GM19324 (cell line): ENCODE data around the gene MRPL28.
"Not testable (repeated sequence)": the region's sequence is repeated elsewhere in the genome, so short reads cannot be mapped to it uniquely, and the experiment has no call there.

Source experiments
- ATAC-seq: cut with Tn5 transposase; IDR thresholded peaks from one replicate; pipeline ENCODE4 v1.9.1; 2021; ENCODE audit warnings: mild to moderate bottlenecking, moderate library complexity; ENCODE audit not compliant: unreplicated experiment, low FRiP score

The MRPL28 gene

DNA sequence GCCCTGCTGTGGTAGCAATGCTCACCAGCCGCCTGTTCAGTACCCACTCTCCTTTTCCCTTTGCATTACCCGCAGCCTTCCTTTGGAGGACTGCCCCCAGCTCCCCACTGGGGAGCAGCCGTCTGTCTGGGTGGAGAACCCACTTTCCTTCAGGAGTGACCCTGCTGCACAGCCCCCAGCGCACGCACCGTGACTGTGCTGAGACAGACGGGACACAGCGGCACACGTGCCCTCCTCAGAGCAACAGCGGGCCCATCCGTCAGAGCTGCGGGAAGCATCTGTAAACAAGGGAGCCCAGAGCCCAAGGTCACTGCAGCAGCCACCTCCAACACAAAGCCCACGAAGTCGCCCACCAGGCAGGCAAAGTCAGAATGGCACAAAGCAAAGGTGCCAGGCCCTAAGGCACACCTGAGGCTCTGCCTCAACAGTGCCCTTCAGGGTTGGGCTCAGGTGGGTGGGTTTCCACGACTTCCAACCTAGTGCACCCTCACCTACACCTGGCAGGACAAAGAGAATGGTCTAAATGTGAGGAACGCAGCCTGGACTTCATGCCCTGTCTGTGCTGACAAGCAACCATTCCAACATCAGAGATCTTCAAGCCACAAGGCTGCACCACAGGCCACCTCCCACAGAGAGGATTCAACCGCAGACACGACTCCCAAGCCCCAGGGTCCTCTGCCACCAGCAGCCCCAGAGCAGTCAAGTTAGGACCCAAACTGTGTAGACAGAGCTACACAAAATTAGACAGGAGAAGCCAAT lies 27.7 kb downstream of the MRPL28 start:
- ATAC-seq, result no peak

- not testable (repeated sequence) for ATAC-seq
Observed at GRCh38 chr16:341974-342336, 28.4 kb downstream of the MRPL28 start.

GRCh38 chr16:341095-341973 lies 29.0 kb downstream of the MRPL28 start:
- not testable (repeated sequence) for ATAC-seq

DNA sequence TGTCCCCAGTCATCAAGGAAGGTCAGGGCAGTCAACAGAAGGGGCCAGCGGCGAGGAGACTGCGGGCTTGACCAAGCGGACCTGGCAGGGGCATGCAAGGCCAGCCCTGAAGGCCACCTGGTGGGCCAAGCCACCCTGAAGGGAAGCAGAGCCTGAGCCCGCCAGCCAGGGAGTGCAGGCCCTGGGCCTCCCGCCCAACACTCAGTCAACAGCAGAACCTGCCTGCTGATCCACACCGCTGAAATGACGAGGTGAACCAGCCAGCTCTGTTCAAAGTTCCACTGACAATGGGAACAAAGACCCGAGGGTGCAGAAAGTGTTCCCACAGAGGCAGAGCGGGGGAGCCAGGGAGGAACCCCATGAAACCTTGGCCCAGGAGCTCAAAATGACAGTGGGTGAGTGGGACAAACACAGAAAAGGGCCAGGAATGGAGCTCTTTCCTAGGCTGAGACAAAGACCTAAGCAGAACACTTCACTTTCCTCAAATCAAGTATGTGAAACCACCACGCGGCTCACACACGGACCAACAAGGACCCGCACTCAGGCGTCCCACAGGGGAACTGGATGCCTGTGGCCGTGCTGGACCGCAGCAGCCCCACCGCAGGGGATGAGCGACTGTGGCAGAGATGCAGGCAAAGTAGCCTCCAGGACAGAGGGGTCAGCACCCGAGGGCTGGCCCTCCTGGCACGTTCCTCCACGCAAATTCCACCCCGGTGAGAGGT lies 29.8 kb downstream of the MRPL28 start:
- no peak for ATAC-seq

DNA sequence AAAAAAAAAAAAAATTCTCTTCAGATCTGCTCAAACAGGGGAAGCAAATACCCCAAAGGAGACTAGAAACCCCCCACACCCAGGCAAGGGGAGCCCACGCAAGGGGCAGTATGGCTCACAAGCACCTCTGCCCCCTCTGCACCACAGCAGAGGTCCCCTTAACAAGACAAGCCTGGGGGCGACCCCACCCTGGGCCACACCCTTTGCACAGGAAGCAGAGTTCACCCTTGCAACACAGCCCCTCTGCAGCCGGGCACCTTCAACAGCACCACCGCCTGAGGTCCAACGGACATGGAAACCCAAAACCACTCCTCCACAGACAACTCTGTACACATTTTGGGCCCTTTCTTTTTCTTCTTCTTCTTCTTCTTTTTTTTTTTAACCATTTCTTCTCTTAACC lies 30.7 kb downstream of the MRPL28 start:
- ATAC-seq, result no peak

- ATAC-seq, result no peak
Observed at GRCh38 chr16:337975-338575, 32.3 kb downstream of the MRPL28 start.

GRCh38 chr16:337437-337836 lies 32.9 kb downstream of the MRPL28 start:
- no peak for ATAC-seq

DNA sequence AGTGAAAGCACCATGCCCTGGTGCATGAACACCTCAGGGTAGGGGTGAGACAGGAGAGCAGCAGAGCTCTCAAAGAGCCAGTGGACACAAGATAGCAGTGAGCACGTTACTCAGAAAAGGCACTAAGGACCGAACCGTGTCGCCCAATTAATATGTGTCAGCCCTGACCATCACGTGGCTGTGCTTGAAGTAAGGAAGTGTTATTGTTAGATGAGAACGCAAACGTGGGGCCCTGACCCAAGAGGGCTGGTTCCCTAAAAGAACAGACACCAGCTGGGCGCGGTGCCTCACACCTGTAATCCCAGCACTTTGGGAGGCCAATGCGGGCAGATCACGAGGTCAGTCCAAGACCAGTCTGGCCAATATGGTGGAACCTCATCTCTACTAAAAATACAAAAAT lies 34.1 kb downstream of the MRPL28 start:
- ATAC-seq, result no peak

DNA sequence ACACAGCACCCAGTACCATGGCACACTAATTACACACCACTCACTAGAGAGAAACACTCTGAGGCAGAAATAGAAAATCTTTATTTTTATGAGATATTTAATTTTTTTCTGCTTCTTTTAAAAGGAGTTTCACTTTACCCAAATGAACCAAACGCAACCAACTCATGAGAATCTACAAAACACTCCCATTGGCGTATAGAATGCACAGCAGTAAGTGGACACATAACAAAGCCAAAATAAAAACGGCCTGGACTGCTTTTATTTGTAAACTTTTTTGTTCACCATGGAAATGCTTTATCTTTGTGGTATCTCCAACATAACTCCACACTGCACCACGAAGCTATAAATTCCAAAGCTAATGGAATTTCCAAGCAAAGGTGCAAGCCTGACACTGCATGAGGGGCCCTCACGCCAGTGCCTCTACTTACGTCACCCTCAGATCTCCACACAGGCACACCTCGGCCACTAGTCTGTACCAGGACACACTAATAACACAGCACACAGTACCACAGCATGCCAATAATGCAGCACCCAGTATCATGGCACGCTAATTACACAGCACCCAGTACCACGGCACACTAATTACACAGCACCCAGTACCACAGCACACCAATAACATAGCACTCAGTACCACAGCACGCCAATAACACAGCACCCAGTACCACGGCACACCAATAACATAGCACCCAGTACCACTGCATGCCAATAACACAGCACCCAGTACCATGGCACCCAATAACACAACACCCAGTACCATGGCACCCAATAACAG lies 35.3 kb downstream of the MRPL28 start:
- not testable (repeated sequence) for ATAC-seq

- ATAC-seq, result not testable (repeated sequence)
Observed at GRCh38 chr16:334164-334832, 36.0 kb downstream of the MRPL28 start.

GRCh38 chr16:333406-334094 lies 36.8 kb downstream of the MRPL28 start:
- ATAC-seq, result no peak

DNA sequence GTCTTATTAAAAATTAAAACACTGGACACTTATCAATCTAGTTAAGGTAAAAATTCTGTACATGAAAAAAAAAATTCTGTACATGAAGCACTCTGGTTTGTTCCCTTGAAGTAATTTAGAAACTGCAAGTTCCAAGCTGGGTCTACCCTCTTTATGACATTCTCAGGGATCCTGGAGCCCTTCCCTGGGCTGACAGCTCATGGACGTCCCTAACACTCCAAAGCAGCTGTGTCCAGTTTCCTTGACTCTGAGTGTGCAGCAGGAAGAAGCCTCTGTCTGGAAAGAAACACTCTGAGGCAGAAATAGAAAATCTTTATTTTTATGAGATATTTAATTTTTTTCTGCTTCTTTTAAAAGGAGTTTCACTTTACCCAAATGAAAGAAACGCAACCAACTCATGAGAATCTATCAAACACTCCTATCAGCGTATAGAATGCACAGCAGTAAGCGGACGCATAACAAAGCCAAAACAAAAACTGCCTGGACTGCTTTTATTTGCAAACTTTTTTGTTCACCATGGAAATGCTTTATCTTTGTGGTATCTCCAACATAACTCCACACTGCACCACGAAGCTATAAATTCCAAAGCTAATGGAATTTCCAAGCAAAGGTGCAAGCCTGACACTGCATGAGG lies 39.0 kb downstream of the MRPL28 start:
- not testable (repeated sequence) for ATAC-seq

DNA sequence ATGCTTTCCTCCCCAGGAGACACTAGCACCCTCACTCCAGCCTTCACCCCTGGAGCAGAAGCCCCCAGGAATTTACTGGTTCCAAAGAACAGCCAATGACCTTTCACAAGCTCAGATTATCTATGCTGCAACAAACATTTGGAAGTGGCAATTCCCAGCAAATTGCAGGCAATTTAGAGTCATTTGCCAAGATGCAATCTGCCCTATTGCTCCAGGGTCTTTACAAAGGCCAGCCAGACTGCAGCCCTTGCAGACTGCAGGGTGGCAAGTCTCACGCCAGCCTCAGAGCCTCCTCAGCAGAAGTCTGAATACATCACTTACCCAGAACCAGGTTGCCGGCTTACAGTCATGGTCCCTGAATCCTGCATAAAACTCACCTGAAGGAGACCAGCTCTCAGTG lies 39.6 kb downstream of the MRPL28 start:
- no peak for ATAC-seq

DNA sequence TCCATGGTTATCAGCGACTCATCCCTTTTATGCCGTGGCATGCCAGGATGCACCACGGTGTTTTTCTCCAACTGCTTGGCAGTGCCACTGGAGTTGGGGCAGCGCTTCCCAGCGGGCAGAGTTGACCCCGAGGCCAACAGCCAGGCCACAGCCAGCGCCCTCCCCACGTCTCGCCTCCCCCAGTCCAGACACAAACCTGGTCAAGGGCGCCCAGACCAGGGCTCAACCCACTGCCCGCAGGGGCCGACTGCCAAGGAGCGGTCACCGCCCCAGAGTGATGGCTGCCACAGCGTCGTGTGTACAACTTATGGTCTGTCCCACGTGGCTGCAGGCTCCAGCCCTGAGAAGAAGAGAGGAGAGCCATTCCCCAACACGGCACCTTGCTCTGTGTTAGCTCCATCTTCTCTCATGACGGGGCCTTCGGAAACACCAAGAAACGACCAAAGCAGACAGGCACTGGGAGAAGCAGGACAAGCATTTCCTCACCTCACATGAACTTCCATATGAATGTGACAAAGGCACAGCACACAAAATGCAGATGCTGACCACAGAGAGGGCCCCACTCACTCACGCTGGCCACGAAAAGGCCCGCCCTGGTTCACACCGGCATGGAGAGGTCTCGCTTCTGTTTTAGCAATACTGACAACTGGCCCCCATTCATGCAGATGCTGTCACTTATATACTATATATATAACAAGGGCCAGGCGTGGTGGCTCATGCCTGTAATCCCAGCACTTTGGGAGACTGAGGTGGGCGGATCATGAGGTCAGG lies 44.8 kb downstream of the MRPL28 start:
- no peak for ATAC-seq

DNA sequence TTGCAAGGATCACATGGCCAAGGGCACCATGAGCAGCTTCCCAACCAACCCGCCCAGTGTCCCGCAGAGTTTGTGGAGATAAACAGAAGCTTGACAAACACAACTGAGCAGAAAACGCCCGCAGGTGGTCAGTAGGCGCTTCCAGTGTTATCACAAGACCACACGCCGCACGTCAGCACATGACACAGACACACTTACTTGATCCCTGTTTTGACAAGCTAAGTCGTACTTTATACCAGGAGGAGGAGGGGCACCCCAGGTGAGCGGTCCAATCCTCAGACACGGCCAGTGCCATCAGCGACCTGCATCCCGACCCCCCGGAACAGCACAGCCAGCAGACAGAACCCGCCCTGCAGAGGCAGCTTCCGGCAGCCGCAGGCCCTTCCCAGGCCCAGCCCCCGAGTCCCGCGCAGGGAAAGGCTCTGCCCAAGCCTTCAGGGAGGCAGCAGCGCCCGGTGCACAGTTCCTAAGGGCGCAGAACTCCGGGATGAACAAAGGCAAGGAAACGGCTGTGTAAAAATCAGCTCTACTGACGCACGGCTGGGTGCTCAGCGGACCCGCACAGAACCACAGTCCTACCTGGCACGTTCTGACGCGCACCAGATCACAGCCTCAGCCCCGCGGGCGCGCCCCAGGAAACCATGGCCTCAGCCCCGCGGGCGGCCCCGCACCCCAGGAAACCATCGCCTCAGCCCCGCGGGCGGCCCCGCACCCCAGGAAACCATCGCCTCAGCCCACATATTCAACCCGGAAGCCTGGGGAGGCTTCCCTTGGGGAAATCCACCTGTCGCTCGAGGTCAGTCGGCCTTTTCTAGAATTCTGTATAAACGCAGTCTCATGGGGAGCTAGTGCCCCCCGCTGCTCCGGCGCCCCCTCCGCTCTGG lies 45.6 kb downstream of the MRPL28 start:
- peak; percentile 47 for ATAC-seq

DNA sequence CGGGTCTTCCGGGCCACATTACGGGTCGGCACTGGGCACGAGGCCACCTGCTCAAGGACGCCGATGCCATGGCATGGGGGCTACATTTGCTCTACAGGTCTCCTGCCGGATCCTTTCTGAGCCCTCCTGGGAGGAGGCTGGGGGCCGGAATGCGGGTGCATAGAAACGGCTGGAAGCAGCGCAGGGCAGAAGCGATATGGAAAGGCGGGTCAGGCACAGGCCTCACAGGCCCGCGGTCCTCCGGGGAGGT lies 46.2 kb downstream of the MRPL28 start:
- ATAC-seq, result no peak
